SK-N-DZ (cell line): ENCODE data around the gene TFB2M.
"Not testable (repeated sequence)": the region's sequence is repeated elsewhere in the genome, so short reads cannot be mapped to it uniquely, and the experiment has no call there.

Experiments used
- DNase-seq: peaks from one replicate; pipeline ENCODE4 v3.0.0-alpha.2; 2015; ENCODE audit warnings: low spot score

TFB2M gene

GRCh38 chr1:246583056-246583440 is 17.0 kb upstream of the TFB2M start:
- DNase-seq, result no peak

- DNase-seq, result no peak
These were observed 16.4 kb upstream of the TFB2M start for GRCh38 chr1:246582301-246583055.

GRCh38 chr1:246580497-246581370 is 14.7 kb upstream of the TFB2M start:
- no peak for DNase-seq

GRCh38 chr1:246579818-246580217 is 13.8 kb upstream of the TFB2M start:
- DNase-seq, result no peak

- DNase-seq, result no peak
These were observed 11.7 kb upstream of the TFB2M start for GRCh38 chr1:246577720-246578106.

- DNase-seq, result no peak
These were observed 11.1 kb upstream of the TFB2M start for GRCh38 chr1:246577082-246577719.

GRCh38 chr1:246576709-246577032 is 10.6 kb upstream of the TFB2M start:
- DNase-seq, result no peak

GRCh38 chr1:246573491-246573890 is 7.4 kb upstream of the TFB2M start:
- DNase-seq, result no peak

- DNase-seq, result no peak
These were observed 6.7 kb upstream of the TFB2M start for GRCh38 chr1:246572785-246573184.

- DNase-seq, result no peak
These were observed 5.9 kb upstream of the TFB2M start for GRCh38 chr1:246571953-246572352.

GRCh38 chr1:246571309-246571708 is 5.2 kb upstream of the TFB2M start:
- not testable (repeated sequence) for DNase-seq

GRCh38 chr1:246569248-246570238 is 3.5 kb upstream of the TFB2M start:
- DNase-seq, result no peak

GRCh38 chr1:246567646-246568235 is 1.7 kb upstream of the TFB2M start:
- DNase-seq, result no peak

GRCh38 chr1:246566813-246567645 is 968 bp upstream of the TFB2M start:
- peak; percentile 44 for DNase-seq

- DNase-seq, result no peak
These were observed 322 bp downstream of the TFB2M start for GRCh38 chr1:246565751-246566127.

GRCh38 chr1:246564839-246565750 is 966 bp downstream of the TFB2M start:
- no peak for DNase-seq

GRCh38 chr1:246560833-246561232 is 5.2 kb downstream of the TFB2M start:
- not testable (repeated sequence) for DNase-seq

- no peak for DNase-seq
These were observed 6.8 kb downstream of the TFB2M start for GRCh38 chr1:246559310-246559709.

- DNase-seq, result no peak
These were observed 8.0 kb downstream of the TFB2M start for GRCh38 chr1:246558041-246558440.
